Stimulated activated CD8-positive, alpha-beta memory T cell treated with anti-CD3 and anti-CD28 coated beads, Interleukin-2, amount 100 ng/mL, for 48 hours (primary cell): Measurements from ENCODE around the gene COQ9.
"Not testable (repeated sequence)": the region's sequence is repeated elsewhere in the genome, so short reads cannot be mapped to it uniquely, and the experiment has no call there.

ENCODE experiments used
- DNase-seq, 2 donors: peaks; one replicate each; pipeline ENCODE4 v3.0.0-alpha.2; 2020; ENCODE audit warnings: low read depth in 2 of 2

COQ9 gene

DNA sequence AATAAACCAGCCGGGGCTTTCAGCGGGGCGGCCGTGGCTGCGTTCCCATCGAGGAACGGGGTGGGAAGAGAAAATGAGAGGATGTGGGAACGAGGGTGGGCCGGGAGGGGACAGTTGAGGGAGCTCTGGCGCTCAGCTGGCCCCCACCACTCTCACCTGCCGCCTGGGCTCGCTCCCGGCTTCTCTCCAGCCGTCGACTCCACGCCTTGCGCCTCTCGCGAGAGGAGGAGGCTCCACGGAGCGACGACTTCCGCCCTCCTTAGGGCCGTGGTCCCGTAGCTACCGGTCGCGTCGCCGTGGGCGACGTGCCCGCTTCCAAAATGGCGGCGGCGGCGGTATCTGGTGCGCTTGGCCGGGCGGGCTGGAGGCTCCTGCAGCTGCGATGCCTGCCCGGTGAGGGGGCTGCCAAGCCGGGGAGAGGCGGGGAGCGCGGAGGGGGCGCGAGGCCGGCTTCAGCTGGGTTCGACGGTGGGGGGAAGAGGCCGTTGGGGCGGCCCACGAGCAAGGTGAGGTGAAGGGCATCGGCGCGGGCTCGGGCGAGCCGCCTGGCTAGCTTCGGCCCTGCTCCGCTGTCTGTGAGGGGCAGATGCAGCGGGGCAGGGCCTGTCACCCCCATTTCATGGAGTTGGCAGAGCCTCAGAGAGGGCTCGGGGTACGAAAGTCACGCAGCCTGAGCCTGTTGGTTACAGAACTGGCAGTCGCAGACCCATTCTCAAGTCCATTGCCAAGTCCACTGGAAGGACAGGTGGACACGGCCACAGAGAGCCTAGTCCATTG lies at the start of gene COQ9, which contains the start of gene CIAPIN1:
Gene COQ9 (plus strand): TSS at position 294 of the 777 bp plus-strand sequence. CDS start 27 bp downstream, at position 321.
Gene CIAPIN1 (minus strand): TSS at position 200 of the 777 bp plus-strand sequence. CDS start 6,457 bp downstream, outside the sequence.
- peak; percentile 87 for DNase-seq

DNA sequence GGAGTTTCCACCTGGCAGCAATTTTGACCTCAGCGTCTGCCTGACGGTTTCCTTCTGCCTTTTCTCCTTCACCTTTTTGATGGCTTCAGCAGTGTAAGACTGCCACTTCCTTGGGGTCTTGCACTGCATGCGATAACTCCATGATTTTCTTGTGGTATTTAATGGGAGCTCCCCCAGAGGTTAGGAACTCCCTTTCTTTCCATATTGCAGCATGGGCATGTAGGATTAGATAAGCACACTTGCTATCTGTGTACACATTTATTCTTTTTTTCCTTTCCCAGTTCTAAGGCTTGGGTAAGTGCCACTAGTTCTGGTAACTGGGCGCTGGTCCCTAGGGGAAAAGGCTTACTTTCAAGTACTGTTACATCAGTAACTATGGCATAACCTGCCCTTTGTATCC lies 49.8 kb upstream of the COQ9 start:
- DNase-seq = not testable (repeated sequence)

GRCh38 chr16:57401943-57402640 lies 45.2 kb upstream of the COQ9 start:
- DNase-seq = no peak

DNA sequence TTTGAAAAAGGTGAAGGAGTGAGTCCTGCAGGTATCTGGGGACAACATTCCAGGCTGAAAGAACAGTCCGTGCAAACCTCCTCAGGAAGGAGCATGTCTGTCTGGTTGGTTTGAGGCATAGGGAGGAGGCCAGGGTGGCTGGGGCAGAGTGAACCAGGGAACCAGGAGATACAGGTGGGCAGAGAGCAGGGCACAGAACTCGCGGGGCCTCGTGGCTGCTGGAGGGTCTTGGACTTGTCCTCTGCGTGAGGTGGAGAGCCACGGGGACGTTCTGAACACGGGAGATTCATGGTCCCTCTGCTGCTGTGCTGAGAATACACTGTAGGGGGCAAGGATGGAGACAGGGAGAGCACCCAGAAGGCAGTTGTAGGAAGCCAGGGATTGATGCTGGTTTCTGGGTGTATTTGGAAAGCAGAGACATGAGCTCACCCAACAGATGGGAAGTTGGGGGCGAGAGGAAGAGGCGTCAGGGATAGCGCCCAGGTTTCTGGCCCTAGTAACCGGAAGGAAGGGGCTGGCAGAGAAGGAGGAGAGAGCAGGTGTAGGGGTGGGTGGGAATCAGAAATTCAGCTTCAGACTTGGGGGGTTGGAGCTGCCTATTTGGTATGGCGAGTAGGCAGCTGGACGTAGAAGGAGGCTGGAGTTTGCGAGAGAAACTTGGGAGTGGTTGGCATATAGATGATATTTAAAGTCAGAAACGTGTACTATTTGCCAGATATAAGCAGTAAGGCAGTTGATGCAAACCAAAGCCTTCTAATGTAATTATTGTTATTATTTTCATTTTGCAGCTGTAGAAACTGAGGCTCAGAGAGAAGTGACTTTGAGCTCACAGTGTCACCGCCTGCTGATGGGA lies 43.1 kb upstream of the COQ9 start, which contains the start of gene CCL17:
Gene CCL17 (plus strand): TSS at position 803 of the 853 bp plus-strand sequence. CDS start 9,166 bp downstream, outside the sequence.
- no peak for DNase-seq

DNA sequence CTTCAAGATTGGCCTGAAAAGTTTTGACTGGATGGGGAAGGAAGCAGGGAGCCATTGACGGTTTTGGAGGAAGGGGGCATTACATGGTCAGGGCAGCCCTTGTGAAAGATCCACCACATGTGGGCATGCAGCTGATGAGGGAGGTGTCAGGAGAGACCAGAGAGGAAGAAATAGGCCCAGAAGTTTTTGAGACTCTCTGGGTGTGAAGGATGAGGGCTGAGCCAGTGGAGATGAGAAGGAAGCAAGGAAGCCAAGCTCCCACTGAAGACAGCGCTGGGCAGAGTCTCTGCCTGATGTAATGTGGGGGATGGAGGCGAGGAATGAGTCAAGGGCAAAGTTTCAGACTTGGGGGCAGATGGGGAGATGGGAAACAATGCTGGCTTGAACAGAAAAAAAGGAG lies 42.2 kb upstream of the COQ9 start:
- no peak for DNase-seq

- DNase-seq = no peak
Observed at GRCh38 chr16:57406881-57407280, 40.4 kb upstream of the COQ9 start.

DNA sequence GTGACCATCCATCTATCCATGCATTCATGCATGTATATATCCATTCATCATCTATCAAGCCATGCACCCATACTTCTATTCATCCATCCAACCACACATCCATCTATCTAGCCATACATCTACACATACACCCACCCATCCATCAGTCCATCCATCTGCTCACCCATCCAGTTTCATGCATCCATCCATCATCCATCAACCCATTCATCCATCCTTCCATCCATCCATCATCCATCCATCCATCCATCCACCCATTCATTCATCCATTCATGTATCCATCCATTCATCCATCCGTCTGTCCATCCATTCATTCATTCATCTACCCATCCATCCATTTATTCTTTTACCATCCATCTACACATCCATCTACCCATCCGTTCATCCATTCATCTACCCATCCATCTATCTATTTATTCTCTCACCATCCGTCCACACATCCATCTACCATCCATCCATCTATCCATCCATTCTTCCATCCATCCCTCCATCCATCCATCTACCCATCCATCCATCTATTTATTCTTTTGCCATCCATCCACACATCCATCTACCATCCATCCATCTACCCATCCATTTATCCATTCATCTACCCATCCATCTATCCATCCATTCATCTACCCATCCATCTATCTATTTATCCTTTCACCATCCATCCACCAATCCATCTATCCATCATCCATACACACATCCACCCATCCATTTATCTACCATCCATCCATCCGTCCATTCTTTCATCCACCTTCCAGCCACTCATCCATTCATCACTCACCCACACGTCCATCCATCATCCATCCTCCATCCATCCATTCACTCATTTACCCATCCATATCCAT lies 39.5 kb upstream of the COQ9 start:
- no peak for DNase-seq

DNA sequence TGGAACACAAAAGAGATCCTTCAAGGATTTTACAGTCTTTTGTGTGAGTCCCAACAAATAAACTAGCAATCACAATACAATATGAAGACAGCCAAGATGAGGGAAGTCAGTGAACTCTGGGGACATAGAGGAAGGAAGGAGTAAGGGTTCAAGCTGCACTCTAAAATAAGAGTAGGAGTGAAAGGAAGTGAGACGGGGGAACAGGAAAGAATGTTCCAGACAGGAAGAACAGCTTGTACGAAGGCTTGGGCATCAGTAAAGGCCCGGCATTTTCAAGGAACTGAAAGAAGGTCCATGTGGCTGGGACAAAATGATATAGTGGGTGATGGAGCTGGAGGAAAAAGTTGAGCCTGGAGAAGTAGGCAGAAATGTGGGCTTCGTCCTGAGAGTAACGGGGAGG lies 38.2 kb upstream of the COQ9 start:
- no peak for DNase-seq

DNA sequence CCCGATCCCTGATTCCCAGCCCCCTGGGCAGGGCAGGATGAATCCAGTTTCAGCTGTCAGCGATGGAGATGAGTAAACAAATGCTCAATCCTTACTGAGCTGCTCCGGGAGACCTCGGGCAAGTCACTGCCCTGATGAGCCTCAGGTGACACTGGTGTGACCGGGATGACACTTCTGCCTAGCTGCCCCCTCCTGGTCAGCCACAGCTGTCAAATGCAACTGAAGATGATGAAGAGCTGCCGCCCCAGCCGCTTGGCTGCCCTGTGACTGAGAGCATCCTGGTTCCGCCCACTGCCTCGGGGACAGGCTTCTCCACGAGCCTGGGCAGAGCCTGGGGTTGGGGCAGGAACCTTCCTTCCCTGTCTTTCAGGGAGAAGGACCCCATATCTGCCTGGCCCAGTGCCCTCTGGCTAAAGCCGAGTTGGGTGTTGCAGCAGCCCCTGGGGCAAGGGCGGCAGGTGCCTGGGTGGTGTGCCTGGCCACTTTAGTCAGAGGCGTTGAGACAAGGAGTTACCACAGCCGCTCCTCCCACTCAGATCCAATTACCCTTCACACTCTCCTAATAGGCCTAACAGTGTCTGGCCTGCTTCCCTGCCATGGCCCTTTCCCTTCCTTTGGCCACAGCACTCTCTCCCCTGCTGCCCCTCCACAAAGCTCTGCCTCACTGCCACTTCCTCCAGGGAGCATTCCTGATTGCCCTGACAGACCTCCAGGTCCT lies 37.2 kb upstream of the COQ9 start:
- no peak for DNase-seq

DNA sequence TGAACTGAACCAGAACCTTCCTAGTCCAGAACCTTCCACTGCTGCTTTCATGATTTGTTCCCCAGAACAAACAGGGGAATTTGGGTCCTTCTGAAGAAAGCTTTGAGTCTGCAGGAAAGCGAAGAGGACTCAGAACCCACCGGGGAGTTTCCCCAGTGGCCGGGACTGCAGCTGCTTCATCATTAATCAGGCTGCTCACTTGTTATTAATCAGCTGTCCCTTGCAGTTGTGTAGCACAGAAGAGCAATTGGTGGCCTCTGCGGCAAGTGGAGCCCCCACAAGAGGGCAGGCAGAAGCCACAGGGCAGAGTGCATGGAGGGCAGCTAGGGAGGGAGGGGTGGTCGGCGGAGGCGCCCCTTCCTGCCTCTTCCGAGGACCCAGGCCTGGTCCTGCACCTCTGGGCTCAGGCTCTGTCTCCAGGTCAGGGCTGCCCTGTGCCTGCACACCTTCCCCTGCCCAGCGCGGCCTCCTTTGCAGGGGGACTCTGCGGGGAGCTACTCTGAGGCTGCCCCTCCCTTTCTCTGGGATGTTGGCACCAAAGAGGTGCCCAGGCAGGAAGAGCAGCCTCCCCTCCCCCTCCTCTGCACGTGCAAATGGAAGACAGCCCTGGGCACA lies 35.8 kb upstream of the COQ9 start:
- no peak for DNase-seq

GRCh38 chr16:57412584-57412983 lies 34.7 kb upstream of the COQ9 start:
- DNase-seq = no peak

DNA sequence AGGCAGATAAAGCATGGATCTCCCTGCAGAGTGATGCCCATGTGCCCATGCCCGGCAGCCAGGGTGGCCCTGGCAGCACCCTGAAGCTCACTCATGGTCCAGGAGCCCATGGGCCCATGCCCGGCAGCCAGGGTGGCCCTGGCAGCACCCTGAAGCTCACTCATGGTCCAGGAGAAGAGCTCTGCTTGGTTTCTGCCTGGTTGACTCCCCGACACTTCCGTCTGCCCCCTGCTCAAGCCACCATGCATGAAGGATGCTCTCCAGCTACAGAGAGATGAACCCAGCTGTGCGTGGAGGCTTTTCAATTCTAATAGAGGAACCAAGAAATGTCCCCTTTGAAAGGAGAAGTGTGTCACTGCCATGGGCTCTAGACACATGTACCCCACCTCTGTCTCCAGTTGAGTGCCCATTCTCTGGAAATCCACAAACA lies 34.0 kb upstream of the COQ9 start:
- DNase-seq = no peak

DNA sequence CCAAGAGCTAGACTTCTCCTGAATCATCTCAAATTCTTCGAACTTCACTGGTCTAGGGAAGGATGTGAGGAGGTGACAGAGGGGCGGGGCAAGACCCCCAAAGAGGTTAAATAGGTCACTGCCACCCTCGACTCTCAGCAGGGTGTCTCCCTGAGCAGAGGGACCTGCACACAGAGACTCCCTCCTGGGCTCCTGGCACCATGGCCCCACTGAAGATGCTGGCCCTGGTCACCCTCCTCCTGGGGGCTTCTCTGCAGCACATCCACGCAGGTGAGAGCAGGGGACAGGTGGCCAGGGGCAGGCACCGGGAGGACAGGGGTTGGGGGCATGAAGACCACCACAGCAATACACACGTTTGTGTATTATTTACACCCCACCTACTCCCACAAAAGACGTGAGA lies 33.5 kb upstream of the COQ9 start:
- no peak for DNase-seq

- DNase-seq = no peak
Observed at GRCh38 chr16:57416084-57416483, 31.2 kb upstream of the COQ9 start.

DNA sequence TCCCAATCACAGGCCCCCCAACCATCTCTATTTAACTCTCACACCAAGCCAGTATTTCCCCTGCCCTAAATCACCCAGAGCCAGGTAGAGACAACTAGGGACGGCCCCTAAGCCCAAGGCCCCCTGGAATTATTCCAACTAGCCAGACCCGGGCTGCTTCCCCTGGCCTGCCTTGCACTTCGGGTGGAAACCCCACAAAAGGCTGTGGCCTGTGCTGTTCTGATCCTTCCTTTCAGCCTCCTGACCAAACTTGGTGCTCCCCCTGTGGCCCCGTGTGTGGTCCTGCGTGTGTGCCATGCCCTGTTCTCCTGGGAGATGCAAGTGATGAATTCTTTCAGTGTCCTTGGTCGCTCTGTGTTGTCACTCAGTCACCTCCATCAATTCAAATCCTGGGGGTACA lies 27.8 kb upstream of the COQ9 start:
- no peak for DNase-seq

- DNase-seq = no peak
Observed at GRCh38 chr16:57422026-57422944, 25.0 kb upstream of the COQ9 start.

DNA sequence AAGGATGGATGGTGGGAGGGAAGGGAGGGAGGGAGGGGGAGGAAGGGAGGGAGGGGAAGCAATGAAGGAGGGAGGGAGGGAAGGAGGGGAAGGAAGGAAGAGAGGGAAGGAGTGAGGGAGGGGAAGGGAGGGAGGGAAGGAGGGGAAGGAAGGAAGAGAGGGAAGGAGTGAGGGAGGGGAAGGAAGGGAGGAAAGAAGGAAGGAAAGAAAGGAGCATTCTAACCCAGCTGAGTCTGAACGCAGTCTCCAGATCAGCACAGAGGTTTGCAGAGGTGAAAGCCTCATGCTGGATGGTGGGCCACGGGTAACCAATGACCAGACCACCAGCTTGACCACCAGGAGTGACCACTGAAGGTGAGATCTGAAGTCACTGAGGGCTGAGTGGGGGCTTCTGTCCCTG lies 24.1 kb upstream of the COQ9 start:
- no peak for DNase-seq

GRCh38 chr16:57424583-57424982 lies 22.7 kb upstream of the COQ9 start:
- DNase-seq = no peak

GRCh38 chr16:57426356-57426755 lies 20.9 kb upstream of the COQ9 start:
- no peak for DNase-seq
